GM18526 (cell line): Measurements from ENCODE around the gene GTF2B.

Source experiments
- POLR2A ChIP-seq: IDR thresholded peaks from 3 replicates; pipeline ENCODE4 v1.6.1; 2011; ENCODE audit not compliant: insufficient read length; ENCODE audit errors: extremely low read depth

Gene GTF2B

DNA sequence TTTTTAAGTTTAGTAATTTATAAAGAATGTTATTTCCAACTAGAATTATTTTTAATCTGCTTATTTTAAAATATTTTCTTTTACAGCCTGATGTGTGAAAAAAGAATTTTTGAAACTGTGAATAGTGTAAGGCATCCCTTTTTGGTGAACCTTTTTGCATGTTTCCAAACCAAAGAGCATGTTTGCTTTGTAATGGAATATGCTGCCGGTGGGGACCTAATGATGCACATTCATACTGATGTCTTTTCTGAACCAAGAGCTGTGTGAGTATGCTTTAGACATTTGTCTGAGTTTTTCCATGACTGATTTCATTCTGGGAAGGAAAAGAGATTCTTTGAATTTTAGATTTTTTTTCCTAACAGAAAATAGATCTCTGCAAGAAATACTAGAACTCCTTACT lies 77.9 kb downstream of the GTF2B start:
- TF ChIP-seq POLR2A, result no peak

DNA sequence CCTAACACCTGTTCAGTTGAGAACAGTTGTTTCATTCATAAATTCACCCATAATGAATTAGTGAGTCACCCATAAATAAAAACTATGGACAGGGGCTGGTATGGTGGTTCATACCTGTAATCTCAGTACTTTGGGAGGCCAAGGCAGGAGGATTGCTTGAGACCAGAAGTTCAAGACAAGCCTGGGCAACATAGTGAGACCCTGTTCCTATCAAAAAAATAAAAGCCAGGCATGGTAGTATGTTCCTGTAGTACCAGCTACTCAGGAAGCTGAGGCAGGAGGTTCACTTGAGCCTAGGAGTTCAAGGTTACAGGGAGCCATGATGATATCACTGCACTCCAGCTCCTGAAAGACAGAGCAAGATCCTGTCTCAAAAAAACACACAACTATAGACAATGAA lies 79.0 kb downstream of the GTF2B start:
- no peak for TF ChIP-seq POLR2A

DNA sequence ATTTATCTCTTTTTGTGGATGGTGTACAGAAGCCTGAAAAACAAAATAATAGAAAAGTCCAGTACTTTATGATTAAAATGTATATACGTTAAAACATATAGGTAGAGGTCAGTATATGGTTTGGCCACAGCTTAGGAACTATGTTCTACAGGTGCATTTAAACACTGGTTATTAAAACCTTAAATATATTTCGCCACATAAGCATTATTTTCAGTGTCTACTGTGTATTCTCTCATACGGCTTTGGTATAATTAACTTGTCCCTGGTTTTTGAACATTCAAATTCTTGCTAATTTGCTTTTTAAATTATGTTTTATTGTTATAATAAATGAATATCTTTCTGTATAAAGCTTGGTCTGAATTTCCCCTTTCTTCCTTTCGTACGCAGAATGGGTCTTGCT lies 87.9 kb downstream of the GTF2B start:
- no peak for TF ChIP-seq POLR2A

DNA sequence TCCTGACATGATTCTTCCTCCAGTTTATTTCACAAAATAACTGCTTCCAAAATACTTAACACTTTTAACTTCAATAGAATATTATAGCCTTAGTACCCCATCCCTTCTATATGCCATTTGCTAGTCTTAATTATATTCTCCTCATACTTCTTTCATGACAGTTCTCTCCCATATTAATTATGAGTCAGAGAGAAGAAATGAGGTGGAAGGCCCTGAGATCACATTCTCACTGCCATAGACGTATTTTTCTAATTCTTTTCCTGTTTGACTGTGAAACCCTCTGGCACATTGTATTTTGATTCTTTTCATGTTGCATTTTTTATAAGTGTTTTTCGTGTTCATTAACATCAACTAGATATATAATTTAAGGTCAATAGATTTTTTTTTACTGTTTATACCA lies 88.4 kb downstream of the GTF2B start:
- TF ChIP-seq POLR2A, result no peak
